Prostate gland (tissue), 2 donors: ENCODE measurements around the gene GSK3A. TPM values are rescaled to one million over a fixed set of nuclear protein-coding genes. Genes with fewer than 3 reads are reported as not detected.
A peak's percentile ranks its signal among the peaks of the same experiment; 100 is the strongest.

ENCODE experiments used
- DNase-seq: peaks from one replicate; pipeline ENCODE4 v3.0.0-alpha.2; 2019; ENCODE audit warnings: low spot score
- H3K27ac ChIP-seq, 2 donors: fragments of 200-600 bp; sonication (generic); 2 replicates each; pipeline ENCODE4 v1.5.1; 2017 to 2019
- H3K27me3 ChIP-seq: fragments of 200-600 bp; sonication (generic); replicated peaks from 2 replicates; pipeline ENCODE4 v1.5.1; 2019; ENCODE audit not compliant: insufficient read depth
- H3K36me3 ChIP-seq, 2 donors: fragments of 200-600 bp; sonication (generic); 1 replicate in 1 of 2; 2 replicates in 1 of 2; pipeline versions ENCODE4 v1.5.1 to v1.8.1; 2017 to 2019
- H3K4me1 ChIP-seq: fragments of 200-600 bp; sonication (generic); replicated peaks from 2 replicates; pipeline ENCODE4 v1.5.1; 2019
- H3K4me3 ChIP-seq, 2 donors: fragments of 200-600 bp; sonication (generic); 2 replicates each; pipeline ENCODE4 v1.5.1; 2017 to 2019
- H3K9me3 ChIP-seq: fragments of 200-600 bp; sonication (generic); 2 replicates; pipeline ENCODE4 v1.5.1; 2017
- CTCF ChIP-seq, 4 experiments: fragments of 200-600 bp in 2 of 4; fragments of 450-650 bp in 2 of 4; sonication (generic) in 2 of 4; IDR thresholded peaks; 1 replicate in 3 of 4; 2 replicates in 1 of 4; pipeline ENCODE4 v1.5.1; 2016 to 2019; ENCODE audit warnings: antibody characterized with exemption in 4 of 4, mild to moderate bottlenecking in 2 of 4, moderate library complexity in 2 of 4
- POLR2A ChIP-seq: fragments of 450-650 bp; IDR thresholded peaks from one replicate; pipeline ENCODE4 v1.6.1; 2016; ENCODE audit warnings: antibody characterized with exemption, mild to moderate bottlenecking
- POLR2AphosphoS5 ChIP-seq: sonication (generic); formaldehyde crosslinking; IDR thresholded peaks from one replicate; pipeline ENCODE4 v1.6.1; 2017; ENCODE audit warnings: antibody characterized with exemption
- WGBS: methylation state at CpG from one replicate; pipeline ENCODE4 v1.1.5; 2018; 5-methylcytosine and 5-hydroxymethylcytosine counted together
- intact Hi-C: fragments of 100-400 bp; cut with DNase I; formaldehyde crosslinking; loops from one replicate; pipeline ENCODE4 v1.14.2; 2022
- total RNA-seq, 2 donors: library from RNA; depleted of rRNA; stranded (reverse); fragments of >200 nt; gene quantifications; one replicate each; pipeline ENCODE4 v1.1.0, GENCODE V29; 2016

The GSK3A gene
- total RNA-seq, 2 donors from 2014 or later: 37.1 to 61.6 TPM

GRCh38 chr19:42219812-42220750 is 22.3 kb downstream of the GSK3A start, which contains the start of gene ZNF526:
ZNF526 (plus strand) TSS chr19:42220312; CDS start chr19:42224404, 4,092 bp downstream.
- Histone ChIP-seq H3K4me3 (peak within 1 kb of the TSS; percentile 63 to 73), H3K4me1 (peaks cover 22% of the 10 kb centered on the region), H3K36me3 (peaks cover 0 to 10% of the 10 kb centered on the region in 2 donors), H3K9me3 (no peaks in the 10 kb centered on the region), H3K27ac (peak within 1 kb of the TSS; percentile 84 to 90), H3K27me3 (no peaks in the 10 kb centered on the region)
- intact Hi-C loops: loop anchor here (10.0 kb wide), 1 partner anchor 175 kb away; the partner anchor contains the start of gene CNFN
- peak; percentile 96 for DNase-seq
- under 1% methylated on average over 53 of the region's 53 CpGs for WGBS
- TF ChIP-seq POLR2AphosphoS5 (peak; percentile 100), CTCF (IDR thresholded peaks at IDR 0.05) (no peak), POLR2A (peak; percentile 89)

- Histone ChIP-seq H3K27ac (peak within 1 kb of the TSS; percentile 98), H3K9me3 (no peaks in the 10 kb centered on the region), H3K36me3 (peaks cover 0 to 8% of the 10 kb centered on the region in 2 donors), H3K4me1 (peaks cover 22% of the 10 kb centered on the region), H3K4me3 (peak within 1 kb of the TSS; percentile 77 to 85), H3K27me3 (no peaks in the 10 kb centered on the region)
- DNase-seq: peak; percentile 97
- peak in 1 of 4 experiments; percentile 34 for TF ChIP-seq CTCF (IDR thresholded peaks at IDR 0.05)
- peak; percentile 99 for TF ChIP-seq POLR2A
- peak; percentile 100 for TF ChIP-seq POLR2AphosphoS5
- intact Hi-C loops: loop anchor here (10.0 kb wide), 1 partner anchor 177 kb away; the partner anchor contains the start of gene CNFN
- 16% methylated on average over 57 of the region's 57 CpGs for WGBS
Measured at GRCh38 chr19:42217520-42218437, 24.6 kb downstream of the GSK3A start, which contains the start of gene DEDD2. DEDD2 (minus strand) TSS chr19:42217677; CDS start chr19:42217007, 670 bp downstream.

GRCh38 chr19:42216653-42217519 is 25.5 kb downstream of the GSK3A start:
- intact Hi-C loops: loop anchor here (10.0 kb wide), 1 partner anchor 178 kb away; the partner anchor contains the start of gene CNFN
- WGBS: 1% methylated on average over 64 of the region's 79 CpGs
- TF ChIP-seq POLR2AphosphoS5 (no peak), POLR2A (peak; percentile 53)
- H3K9me3 ChIP-seq: no peaks in the 10 kb centered on the region
- peaks cover 0 to 8% of the 10 kb centered on the region in 2 donors for H3K36me3 ChIP-seq
- H3K4me3 ChIP-seq: peak overlapping the region; percentile 77 to 85
- H3K4me1 ChIP-seq: peaks cover 22% of the 10 kb centered on the region
- H3K27ac ChIP-seq: peak overlapping the region; percentile 98
- H3K27me3 ChIP-seq: no peaks in the 10 kb centered on the region
- DNase-seq: no peak

DNA sequence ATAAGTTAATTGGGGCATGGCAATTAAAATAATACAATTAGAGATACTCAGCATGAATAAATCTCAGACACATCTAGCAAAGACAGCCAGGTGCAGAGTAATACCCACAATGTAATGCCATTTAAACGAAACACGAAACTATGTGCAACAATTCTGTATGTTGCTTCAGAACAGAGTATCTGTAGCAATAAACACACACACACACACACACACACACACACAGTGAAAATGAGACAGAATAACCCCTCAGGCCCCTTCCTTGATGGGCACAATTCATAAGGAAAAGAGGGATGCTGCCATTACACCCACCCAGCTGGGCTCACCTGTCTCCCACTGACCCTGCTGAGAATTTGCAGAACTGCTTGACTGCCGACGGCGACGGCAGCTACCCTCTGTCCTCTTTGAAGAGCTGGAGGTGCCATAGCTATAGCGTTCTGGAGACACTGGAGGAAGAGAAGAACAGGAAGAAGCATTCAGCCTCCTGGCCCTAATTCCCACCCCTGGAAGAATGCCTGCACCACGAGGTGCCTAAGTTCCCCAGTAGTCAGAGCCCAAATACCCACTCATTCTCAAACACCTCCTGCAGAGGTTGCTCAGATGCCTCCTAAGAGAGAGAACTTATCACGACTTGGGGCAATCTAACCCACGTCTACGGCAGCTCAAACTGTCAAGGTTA is 27.5 kb downstream of the GSK3A start:
- WGBS: 65% methylated on average over 11 of the region's 11 CpGs
- H3K4me1 ChIP-seq: peaks cover 16% of the 10 kb centered on the region
- TF ChIP-seq CTCF (IDR thresholded peaks at IDR 0.05) (no peak), POLR2AphosphoS5 (no peak), POLR2A (no peak)

More for the DNA sequence above, 27.5 kb downstream of the GSK3A start:
- H3K36me3 ChIP-seq: peaks cover 0 to 9% of the 10 kb centered on the region in 2 donors
- no peak for DNase-seq
- no peak overlapping the region for H3K27ac ChIP-seq
- H3K27me3 ChIP-seq: no peaks in the 10 kb centered on the region
- intact Hi-C loops: loop anchor here (10.0 kb wide), 1 partner anchor 180 kb away; the partner anchor contains the start of gene CNFN
- no peak overlapping the region for H3K4me3 ChIP-seq
- no peaks in the 10 kb centered on the region for H3K9me3 ChIP-seq
